ENCODE data around the gene CAST. TPM values are rescaled to one million over a fixed set of nuclear protein-coding genes. Genes with fewer than 3 reads are reported as not detected.
A peak's percentile ranks its signal among the peaks of the same experiment; 100 is the strongest.

Gene CAST
- total and polyA plus RNA-seq, 8 donors: 54.0 to 458 (median 209) TPM

GRCh38 chr5:96660971-96661854 is 963 bp upstream of the CAST start:
- Histone ChIP-seq H3K4me1 (peaks cover 16 to 59% (median 40%) of the 10 kb centered on the region in 4 donors), H3K9me3 (no peaks in the 10 kb centered on the region), H3K27ac (peak overlapping the region; percentile 99 to 100 (median 99)), H3K27me3 (no peaks in the 10 kb centered on the region), H3K4me3 (peak overlapping the region; percentile 80 to 93 (median 86)), H3K36me3 (no peaks in the 10 kb centered on the region)
- DNase-seq: peak in 1 of 2 donors; percentile 68
- intact Hi-C loops (cut with DNase I; ENCODE audit: low total_unique reads): no loop called here
- whole genome bisulfite sequencing, 5 donors: 7 to 24% (median 12%) methylated on average over 22 to 23 of the region's 23 CpGs
- TF ChIP-seq, protein P1, sequence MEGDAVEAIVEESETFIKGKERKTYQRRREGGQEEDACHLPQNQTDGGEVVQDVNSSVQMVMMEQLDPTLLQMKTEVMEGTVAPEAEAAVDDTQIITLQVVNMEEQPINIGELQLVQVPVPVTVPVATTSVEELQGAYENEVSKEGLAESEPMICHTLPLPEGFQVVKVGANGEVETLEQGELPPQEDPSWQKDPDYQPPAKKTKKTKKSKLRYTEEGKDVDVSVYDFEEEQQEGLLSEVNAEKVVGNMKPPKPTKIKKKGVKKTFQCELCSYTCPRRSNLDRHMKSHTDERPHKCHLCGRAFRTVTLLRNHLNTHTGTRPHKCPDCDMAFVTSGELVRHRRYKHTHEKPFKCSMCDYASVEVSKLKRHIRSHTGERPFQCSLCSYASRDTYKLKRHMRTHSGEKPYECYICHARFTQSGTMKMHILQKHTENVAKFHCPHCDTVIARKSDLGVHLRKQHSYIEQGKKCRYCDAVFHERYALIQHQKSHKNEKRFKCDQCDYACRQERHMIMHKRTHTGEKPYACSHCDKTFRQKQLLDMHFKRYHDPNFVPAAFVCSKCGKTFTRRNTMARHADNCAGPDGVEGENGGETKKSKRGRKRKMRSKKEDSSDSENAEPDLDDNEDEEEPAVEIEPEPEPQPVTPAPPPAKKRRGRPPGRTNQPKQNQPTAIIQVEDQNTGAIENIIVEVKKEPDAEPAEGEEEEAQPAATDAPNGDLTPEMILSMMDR (IDR thresholded peaks at IDR 0.05): no peak
- no peak for TF ChIP-seq EP300 (IDR thresholded peaks at IDR 0.05)
- TF ChIP-seq POLR2AphosphoS5 (IDR thresholded peaks at IDR 0.05): no peak
- TF ChIP-seq POLR2A (IDR thresholded peaks at IDR 0.05): no peak

- Histone ChIP-seq H3K27ac (peak overlapping the region; percentile 99 to 100 (median 99)), H3K4me1 (peaks cover 16 to 61% (median 42%) of the 10 kb centered on the region in 4 donors), H3K27me3 (no peaks in the 10 kb centered on the region), H3K9me3 (no peaks in the 10 kb centered on the region), H3K36me3 (no peaks in the 10 kb centered on the region), H3K4me3 (peak overlapping the region; percentile 80 to 93 (median 86))
- WGBS, 5 donors: 0 to 1% (median 1%) methylated on average over 34 to 60 of the region's 60 CpGs
- peak; percentile 48 to 88 (median 64) for TF ChIP-seq POLR2AphosphoS5 (IDR thresholded peaks at IDR 0.05)
- no peak for TF ChIP-seq EP300 (IDR thresholded peaks at IDR 0.05)
- TF ChIP-seq, protein P1 (IDR thresholded peaks at IDR 0.05): no peak
- TF ChIP-seq POLR2A (IDR thresholded peaks at IDR 0.05): peak in 1 of 4 donors; percentile 22
- intact Hi-C loops (cut with DNase I; ENCODE audit: low total_unique reads): no loop called here
- peak; percentile 93 to 95 for DNase-seq
These were observed 746 bp downstream of the CAST start for GRCh38 chr5:96662725-96663518.

- H3K36me3 ChIP-seq: no peaks in the 10 kb centered on the region
- no peaks in the 10 kb centered on the region for H3K9me3 ChIP-seq
- intact Hi-C loops (cut with DNase I; ENCODE audit: low total_unique reads): no loop called here
- WGBS, 5 donors: 20 to 44% (median 30%) methylated on average over 6 of the region's 6 CpGs
- H3K27me3 ChIP-seq: no peaks in the 10 kb centered on the region
- DNase-seq: no peak
- H3K4me1 ChIP-seq: peaks cover 20 to 68% (median 46%) of the 10 kb centered on the region in 4 donors
- H3K4me3 ChIP-seq: peak overlapping the region; percentile 80 to 93 (median 86)
- H3K27ac ChIP-seq: peak overlapping the region; percentile 99 to 100 (median 99)
- TF ChIP-seq POLR2AphosphoS5 (IDR thresholded peaks at IDR 0.05): no peak
- TF ChIP-seq, protein P1 (IDR thresholded peaks at IDR 0.05): no peak
- TF ChIP-seq EP300 (IDR thresholded peaks at IDR 0.05): no peak
- no peak for TF ChIP-seq POLR2A (IDR thresholded peaks at IDR 0.05)
These were observed 1.4 kb downstream of the CAST start for GRCh38 chr5:96663608-96664007.

- DNase-seq: peak in 1 of 2 donors; percentile 45
- H3K4me1 ChIP-seq: peaks cover 30 to 79% (median 54%) of the 10 kb centered on the region in 4 donors
- H3K4me3 ChIP-seq: no peak overlapping the region
- intact Hi-C loops (cut with DNase I; ENCODE audit: low total_unique reads): no loop called here
- peak overlapping the region in 4 of 5 donors; percentile 32 to 66 (median 64) for H3K27ac ChIP-seq
- H3K9me3 ChIP-seq: no peaks in the 10 kb centered on the region
- H3K36me3 ChIP-seq: no peaks in the 10 kb centered on the region
- TF ChIP-seq EP300 (IDR thresholded peaks at IDR 0.05): no peak
- TF ChIP-seq POLR2AphosphoS5 (IDR thresholded peaks at IDR 0.05): peak in 2 of 3 donors; percentile 56 to 82
- no peaks in the 10 kb centered on the region for H3K27me3 ChIP-seq
These were observed 2.5 kb downstream of the CAST start for GRCh38 chr5:96664669-96665068.

Measured in stomach (tissue), 9 donors.